Testis (tissue), 2 donors: ENCODE results near the gene MFAP3L.

Experiments used
- CTCF ChIP-seq, 3 experiments: fragments of 450-650 bp in 2 of 3; fragments of 200-600 bp in 1 of 3; sonication (generic) in 1 of 3; IDR thresholded peaks; one replicate each; pipeline ENCODE4 v1.5.1; 2016 to 2019; ENCODE audit warnings: antibody characterized with exemption in 3 of 3, mild to moderate bottlenecking in 2 of 3, moderate library complexity in 1 of 3
- POLR2A ChIP-seq: fragments of 450-650 bp; IDR thresholded peaks from one replicate; pipeline ENCODE4 v1.6.1; 2017; ENCODE audit warnings: antibody characterized with exemption, mild to moderate bottlenecking, moderate library complexity

GRCh38 chr4:170058826-170059225 lies 32.6 kb upstream of the MFAP3L start:
- TF ChIP-seq POLR2A, result no peak
- TF ChIP-seq CTCF (IDR thresholded peaks at IDR 0.05), result no peak
